ENCODE results near the gene MICAL3. TPM values are rescaled to one million over a fixed set of nuclear protein-coding genes. Genes with fewer than 3 reads are reported as not detected.

MICAL3 gene
- total RNA-seq, 4 donors from 2014 or later = 84.2 to 290 (median 151) TPM

- no peak for DNase-seq
- WGBS, 2 donors (ENCODE audit: low coverage in 1 of 2) = 71 to 72% methylated on average over 8 to 10 of the region's 10 CpGs
These were observed 120.6 kb downstream of the MICAL3 start for GRCh38 chr22:17903564-17904295.

GRCh38 chr22:17902960-17903359 lies 121.4 kb downstream of the MICAL3 start:
- peak overlapping the region; percentile 6 to 63 (median 26) for H3K27ac ChIP-seq
- DNase-seq = no peak
- H3K27me3 ChIP-seq = no peaks in the 10 kb centered on the region
- 90% methylated on average over 8 of the region's 8 CpGs; no CpG with 5 or more reads in 1 of the 2 donors for WGBS, 2 donors (ENCODE audit: low coverage in 1 of 2)
- intact Hi-C loops (cut with DNase I; ENCODE audit: low total_unique reads) = loop anchor here (10.0 kb wide), 2 partner anchors 122 to 172 kb away; partner anchors contain the start of genes MICAL3 and PEX26
- H3K9me3 ChIP-seq = no peaks in the 10 kb centered on the region
- no peak for TF ChIP-seq CTCF (IDR thresholded peaks at IDR 0.05)
- no peak for TF ChIP-seq POLR2AphosphoS5 (IDR thresholded peaks at IDR 0.05)
- no peak for TF ChIP-seq POLR2A (IDR thresholded peaks at IDR 0.05)
- TF ChIP-seq EP300 (IDR thresholded peaks at IDR 0.05; ENCODE audit: low read depth) = no peak
- H3K4me1 ChIP-seq = peaks cover 0 to 8% (median 3%) of the 10 kb centered on the region in 4 donors
- no peak overlapping the region for H3K4me3 ChIP-seq
- H3K36me3 ChIP-seq = peaks cover 0 to 17% (median 7%) of the 10 kb centered on the region in 4 donors
- in situ Hi-C loops (cut with MboI; ENCODE audit: low pct_ligation_motif_present in 1 of 4, low pct_unique_long_range_greater_than_20kb in 1 of 4, low sequenced_read_pairs in 3 of 4) = no loop called here

More at GRCh38 chr22:17903564-17904295, 120.6 kb downstream of the MICAL3 start:
- Histone ChIP-seq H3K36me3 (peaks cover 0 to 17% (median 7%) of the 10 kb centered on the region in 4 donors), H3K9me3 (no peaks in the 10 kb centered on the region), H3K4me1 (peaks cover 0 to 8% (median 3%) of the 10 kb centered on the region in 4 donors), H3K4me3 (no peak overlapping the region), H3K27me3 (no peaks in the 10 kb centered on the region), H3K27ac (peak overlapping the region; percentile 6 to 63 (median 26))
- TF ChIP-seq POLR2AphosphoS5 (IDR thresholded peaks at IDR 0.05) (no peak), CTCF (IDR thresholded peaks at IDR 0.05) (peak in 1 of 5 experiments; percentile 27), POLR2A (IDR thresholded peaks at IDR 0.05) (no peak), EP300 (IDR thresholded peaks at IDR 0.05; ENCODE audit: low read depth) (no peak)
- intact Hi-C loops (cut with DNase I; ENCODE audit: low total_unique reads) (loop anchor here (10.0 kb wide), 2 partner anchors 121 to 171 kb away; partner anchors contain the start of genes MICAL3 and PEX26), in situ Hi-C loops (cut with MboI; ENCODE audit: low pct_ligation_motif_present in 1 of 4, low pct_unique_long_range_greater_than_20kb in 1 of 4, low sequenced_read_pairs in 3 of 4) (no loop called here)

GRCh38 chr22:17898375-17898774 lies 126.0 kb downstream of the MICAL3 start:
- peaks cover 0 to 20% (median 11%) of the 10 kb centered on the region in 4 donors for H3K4me1 ChIP-seq
- TF ChIP-seq POLR2AphosphoS5 (IDR thresholded peaks at IDR 0.05) = no peak
- TF ChIP-seq EP300 (IDR thresholded peaks at IDR 0.05; ENCODE audit: low read depth) = no peak
- TF ChIP-seq CTCF (IDR thresholded peaks at IDR 0.05) = no peak
- TF ChIP-seq POLR2A (IDR thresholded peaks at IDR 0.05) = no peak
- intact Hi-C loops (cut with DNase I; ENCODE audit: low total_unique reads) = no loop called here
- no peaks in the 10 kb centered on the region for H3K27me3 ChIP-seq
- in situ Hi-C loops (cut with MboI; ENCODE audit: low pct_ligation_motif_present in 1 of 4, low pct_unique_long_range_greater_than_20kb in 1 of 4, low sequenced_read_pairs in 3 of 4) = no loop called here
- 91 to 100% methylated on average over 2 to 8 of the region's 8 CpGs for WGBS, 2 donors (ENCODE audit: low coverage in 1 of 2)
- H3K9me3 ChIP-seq = no peaks in the 10 kb centered on the region
- peaks cover 0 to 10% (median 2%) of the 10 kb centered on the region in 4 donors for H3K36me3 ChIP-seq
- H3K4me3 ChIP-seq = no peak overlapping the region
- H3K27ac ChIP-seq = no peak overlapping the region
- DNase-seq = no peak

- WGBS, 2 donors (ENCODE audit: low coverage in 1 of 2) = 79 to 81% methylated on average over 3 to 4 of the region's 4 CpGs
- Histone ChIP-seq H3K27me3 (no peaks in the 10 kb centered on the region), H3K4me3 (no peak overlapping the region), H3K36me3 (peaks cover 0 to 10% (median 2%) of the 10 kb centered on the region in 4 donors), H3K9me3 (no peaks in the 10 kb centered on the region), H3K27ac (no peak overlapping the region), H3K4me1 (peaks cover 0 to 22% (median 13%) of the 10 kb centered on the region in 4 donors)
- in situ Hi-C loops (cut with MboI; ENCODE audit: low pct_ligation_motif_present in 1 of 4, low pct_unique_long_range_greater_than_20kb in 1 of 4, low sequenced_read_pairs in 3 of 4) = no loop called here
- TF ChIP-seq CTCF (IDR thresholded peaks at IDR 0.05) (no peak), POLR2AphosphoS5 (IDR thresholded peaks at IDR 0.05) (no peak), POLR2A (IDR thresholded peaks at IDR 0.05) (no peak), EP300 (IDR thresholded peaks at IDR 0.05; ENCODE audit: low read depth) (no peak)
- intact Hi-C loops (cut with DNase I; ENCODE audit: low total_unique reads) = no loop called here
- DNase-seq = no peak
These were observed 126.5 kb downstream of the MICAL3 start for GRCh38 chr22:17897858-17898257.
